Cardiac muscle cell (in vitro differentiated cells and primary cell): ENCODE measurements around the gene BAIAP2. TPM values are rescaled to one million over a fixed set of nuclear protein-coding genes. Genes with fewer than 3 reads are reported as not detected.

Experiments
- DNase-seq, 2 donors: peaks; one replicate each; pipeline versions ENCODE4 v3.0.0 to v3.0.0-alpha.2; 2010 to 2017; ENCODE audit warnings: low read depth in 1 of 2, low spot score in 1 of 2
- H3K27ac ChIP-seq: fragments of 200-600 bp; sonication (generic); 2 replicates; pipeline ENCODE4 v1.5.1; 2016
- H3K27me3 ChIP-seq: fragments of 200-600 bp; sonication (generic); 2 replicates; pipeline ENCODE4 v1.6.0; 2016; ENCODE audit warnings: control low read depth
- H3K36me3 ChIP-seq: fragments of 200-600 bp; sonication (generic); 2 replicates; pipeline ENCODE4 v1.5.1; 2016; ENCODE audit warnings: control low read depth
- H3K4me1 ChIP-seq: fragments of 200-600 bp; sonication (generic); 2 replicates; pipeline ENCODE4 v1.8.1; 2017; ENCODE audit warnings: low read depth, mild to moderate bottlenecking, mixed run types
- H3K4me3 ChIP-seq: fragments of 200-600 bp; sonication (generic); 2 replicates; pipeline ENCODE4 v1.5.1; 2016; ENCODE audit warnings: mild to moderate bottlenecking
- H3K9me3 ChIP-seq: fragments of 200-600 bp; sonication (generic); 2 replicates; pipeline ENCODE4 v1.5.1; 2017; ENCODE audit warnings: low read depth, mild to moderate bottlenecking, control low read depth
- CTCF ChIP-seq: IDR thresholded peaks from 2 replicates; pipeline ENCODE4 v1.5.1; 2012; ENCODE audit warnings: low read depth, mild to moderate bottlenecking, low read length
- polyA plus RNA-seq: library from polyadenylated mRNA; unstranded; fragments of >200 nt; fragmentation: Nextera tagmentation; extraction: Ambion mirVana; gene quantifications from 2 replicates; pipeline ENCODE4 v1.2.1, GENCODE V29; 2016
- total RNA-seq: library from RNA; depleted of rRNA; stranded (reverse); fragments of >200 nt; gene quantifications from 2 replicates; pipeline ENCODE4 v1.2.3, GENCODE V29; 2016

BAIAP2 gene
- total and polyA plus RNA-seq, 2 experiments from 2014 or later = 22.5 to 24.9 TPM

GRCh38 chr17:81048827-81049371 lies 13.9 kb downstream of the BAIAP2 start:
- H3K27me3 ChIP-seq = no peaks in the 10 kb centered on the region
- no peaks in the 10 kb centered on the region for H3K4me1 ChIP-seq

GRCh38 chr17:81049372-81049911 lies 14.5 kb downstream of the BAIAP2 start:
- H3K9me3 ChIP-seq = no peaks in the 10 kb centered on the region
- no peaks in the 10 kb centered on the region for H3K4me1 ChIP-seq
- no peaks in the 10 kb centered on the region for H3K36me3 ChIP-seq
- no peak overlapping the region for H3K4me3 ChIP-seq
- H3K27me3 ChIP-seq = no peaks in the 10 kb centered on the region
- DNase-seq = no peak
- H3K27ac ChIP-seq = no peak overlapping the region
- TF ChIP-seq CTCF = no peak

More at GRCh38 chr17:81048827-81049371, 13.9 kb downstream of the BAIAP2 start:
- Histone ChIP-seq H3K27ac (no peak overlapping the region), H3K9me3 (no peaks in the 10 kb centered on the region), H3K4me3 (no peak overlapping the region), H3K36me3 (no peaks in the 10 kb centered on the region)
- TF ChIP-seq CTCF = no peak
- DNase-seq = no peak

DNA sequence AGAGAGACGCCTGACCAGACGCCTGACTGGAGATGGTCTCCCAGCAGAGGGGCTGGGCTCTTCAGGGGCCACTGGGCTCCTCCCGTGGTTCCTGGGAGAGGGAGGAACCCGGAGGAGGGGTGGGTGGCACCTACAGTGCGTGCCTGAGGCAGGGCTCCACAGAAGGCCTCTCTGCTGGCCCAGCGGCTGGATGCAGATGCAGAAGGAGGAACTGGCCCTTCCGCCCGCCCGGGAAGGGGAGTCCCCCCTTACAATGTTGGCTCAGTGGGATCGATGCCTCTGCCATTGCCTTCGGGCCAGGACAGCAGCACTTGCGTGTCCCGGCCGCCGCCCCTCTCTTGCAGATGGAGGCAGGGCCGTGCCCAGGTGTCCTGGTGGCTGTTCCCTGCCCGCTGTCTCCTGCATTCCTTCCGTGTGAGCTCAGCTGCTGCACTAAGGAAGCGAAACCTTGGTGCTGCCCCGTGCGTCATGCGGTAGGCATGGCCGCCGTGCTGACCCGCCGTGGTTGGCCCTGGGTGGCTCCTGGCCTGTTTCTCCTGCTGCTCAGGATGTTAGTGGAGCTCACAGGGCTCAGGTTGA lies 15.1 kb downstream of the BAIAP2 start:
- Histone ChIP-seq H3K9me3 (no peaks in the 10 kb centered on the region), H3K27me3 (no peaks in the 10 kb centered on the region), H3K4me1 (no peaks in the 10 kb centered on the region), H3K36me3 (no peaks in the 10 kb centered on the region), H3K4me3 (no peak overlapping the region), H3K27ac (no peak overlapping the region)
- no peak for DNase-seq
- no peak for TF ChIP-seq CTCF

- H3K27ac ChIP-seq = no peak overlapping the region
- no peaks in the 10 kb centered on the region for H3K4me1 ChIP-seq
- no peak for TF ChIP-seq CTCF
- H3K36me3 ChIP-seq = no peaks in the 10 kb centered on the region
- H3K27me3 ChIP-seq = no peaks in the 10 kb centered on the region
- H3K4me3 ChIP-seq = no peak overlapping the region
- DNase-seq = peak in 1 of 2 donors; percentile 33
- no peaks in the 10 kb centered on the region for H3K9me3 ChIP-seq
Observed at GRCh38 chr17:81050645-81051625, 16.0 kb downstream of the BAIAP2 start.

DNA sequence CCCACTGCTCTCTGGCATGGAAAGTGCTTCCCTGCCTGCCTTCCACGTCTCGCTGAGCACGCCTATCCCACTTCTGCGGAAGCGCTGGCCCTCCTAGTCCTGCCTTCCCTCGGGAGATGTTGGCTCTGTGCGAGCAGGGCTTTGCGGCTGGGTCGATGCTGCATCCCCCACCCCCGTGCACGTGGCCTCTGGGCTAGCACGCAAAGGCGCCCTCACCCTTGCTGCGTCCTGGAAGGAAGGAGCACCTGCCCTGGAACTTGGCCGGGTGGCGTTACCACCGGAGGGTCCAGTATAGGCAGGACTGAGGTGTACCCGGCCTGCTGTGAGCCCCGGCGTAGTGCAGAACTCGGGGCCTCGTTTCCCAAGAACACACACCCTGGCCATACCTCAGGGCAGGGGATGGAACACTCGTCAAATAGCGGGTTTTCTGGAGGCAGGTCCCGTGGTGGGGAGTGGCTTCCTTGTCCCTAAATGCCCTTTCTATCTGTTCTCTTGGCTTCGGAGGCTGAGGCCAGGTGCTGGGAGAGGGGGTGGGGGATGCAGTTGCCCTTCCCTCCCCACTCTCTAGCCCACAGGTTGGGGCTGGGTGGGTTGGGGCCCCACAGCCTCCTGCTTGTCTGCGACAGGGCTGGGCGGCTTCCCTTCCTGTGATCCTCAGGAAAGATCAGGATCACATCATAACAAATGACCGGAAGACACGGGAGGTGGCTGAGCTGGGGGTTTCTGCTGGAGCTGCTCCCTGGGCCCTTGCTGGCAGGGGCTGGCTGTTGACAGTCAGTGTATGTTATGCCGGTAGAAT lies 17.4 kb downstream of the BAIAP2 start:
- Histone ChIP-seq H3K4me1 (peaks cover 8% of the 10 kb centered on the region), H3K27ac (no peak overlapping the region), H3K9me3 (no peaks in the 10 kb centered on the region), H3K36me3 (no peaks in the 10 kb centered on the region), H3K27me3 (no peaks in the 10 kb centered on the region), H3K4me3 (no peak overlapping the region)
- no peak for TF ChIP-seq CTCF
- DNase-seq = no peak
